IPS-18a (cell line): ENCODE data around the gene ANKRD24.
"Not testable (repeated sequence)": the region's sequence is repeated elsewhere in the genome, so short reads cannot be mapped to it uniquely, and the experiment has no call there.

Experiments used
- H3K27ac ChIP-seq: one replicate; pipeline ENCODE4 v1.5.1; 2013; ENCODE audit warnings: low read length
- H3K27me3 ChIP-seq: one replicate; pipeline ENCODE4 v1.6.1; 2013; ENCODE audit warnings: mild to moderate bottlenecking, low read length; ENCODE audit not compliant: control insufficient read depth, insufficient read depth
- H3K36me3 ChIP-seq: one replicate; pipeline ENCODE4 v1.6.1; 2013; ENCODE audit warnings: low read depth, low read length; ENCODE audit not compliant: control insufficient read depth
- H3K4me1 ChIP-seq: one replicate; pipeline ENCODE4 v1.6.1; 2013; ENCODE audit warnings: low read depth, low read length; ENCODE audit not compliant: control insufficient read depth
- H3K4me3 ChIP-seq: one replicate; pipeline ENCODE4 v1.5.1; 2013; ENCODE audit warnings: low read length
- H3K9ac ChIP-seq: one replicate; pipeline ENCODE4 v1.6.1; 2013; ENCODE audit warnings: mild to moderate bottlenecking, low read length, moderate library complexity
- H3K9me3 ChIP-seq: one replicate; pipeline ENCODE4 v1.6.1; 2013; ENCODE audit warnings: low read depth, low read length; ENCODE audit not compliant: control insufficient read depth

Gene ANKRD24

DNA sequence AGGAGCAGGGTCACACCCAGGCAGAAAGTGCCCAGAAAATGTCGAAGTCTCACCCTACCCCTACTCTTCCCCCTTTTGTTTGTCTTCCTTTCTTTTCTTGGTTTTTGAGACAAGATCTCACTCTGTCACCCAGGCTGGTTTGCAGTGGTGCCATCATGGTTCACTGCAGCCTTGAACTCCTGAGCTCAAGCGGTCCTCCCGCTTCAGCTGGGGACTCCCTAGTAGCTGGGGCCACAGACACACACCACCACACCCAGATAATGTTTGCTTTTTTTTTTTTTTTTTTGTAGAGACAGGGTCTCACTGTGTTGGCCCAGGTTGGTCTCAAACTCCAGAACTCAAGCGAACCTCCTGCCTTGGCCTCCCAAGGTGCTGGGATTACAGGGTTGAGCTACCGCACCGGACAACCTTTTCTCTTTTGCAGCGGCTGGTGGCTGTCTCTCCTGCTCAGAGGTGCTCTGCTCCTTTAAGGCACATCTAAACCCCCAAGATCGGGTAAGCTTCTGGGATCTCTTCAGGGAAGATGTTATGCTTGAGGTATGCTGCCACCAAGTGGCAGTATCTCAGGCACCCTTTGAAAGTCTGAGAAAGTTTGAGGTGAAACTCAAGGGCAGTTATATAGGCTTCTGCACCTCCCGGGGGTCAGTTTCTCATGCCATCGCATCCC is 24.5 kb downstream of the ANKRD24 start:
- Histone ChIP-seq H3K4me3 (no peak overlapping the region), H3K27me3 (no peaks in the 10 kb centered on the region), H3K4me1 (no peaks in the 10 kb centered on the region)

GRCh38 chr19:4208385-4209094 is 26.1 kb downstream of the ANKRD24 start:
- no peak overlapping the region for H3K4me3 ChIP-seq
- no peaks in the 10 kb centered on the region for H3K4me1 ChIP-seq
- no peak overlapping the region for H3K27ac ChIP-seq
- no peaks in the 10 kb centered on the region for H3K36me3 ChIP-seq
- H3K9me3 ChIP-seq = no peaks in the 10 kb centered on the region
- H3K27me3 ChIP-seq = no peaks in the 10 kb centered on the region
- no peak overlapping the region for H3K9ac ChIP-seq

More for the DNA sequence above, 24.5 kb downstream of the ANKRD24 start:
- Histone ChIP-seq H3K36me3 (no peaks in the 10 kb centered on the region), H3K9me3 (no peaks in the 10 kb centered on the region), H3K27ac (no peak overlapping the region), H3K9ac (no peak overlapping the region)

GRCh38 chr19:4210166-4210731 is 27.8 kb downstream of the ANKRD24 start:
- no peak overlapping the region for H3K27ac ChIP-seq
- no peak overlapping the region for H3K4me3 ChIP-seq
- H3K9me3 ChIP-seq = no peaks in the 10 kb centered on the region
- H3K36me3 ChIP-seq = no peaks in the 10 kb centered on the region
- no peaks in the 10 kb centered on the region for H3K27me3 ChIP-seq
- no peak overlapping the region for H3K9ac ChIP-seq
- no peaks in the 10 kb centered on the region for H3K4me1 ChIP-seq

- no peaks in the 10 kb centered on the region for H3K9me3 ChIP-seq
- no peak overlapping the region for H3K4me3 ChIP-seq
- H3K27me3 ChIP-seq = no peaks in the 10 kb centered on the region
- no peak overlapping the region for H3K27ac ChIP-seq
- H3K36me3 ChIP-seq = no peaks in the 10 kb centered on the region
- H3K9ac ChIP-seq = no peak overlapping the region
- no peaks in the 10 kb centered on the region for H3K4me1 ChIP-seq
Observed at GRCh38 chr19:4213116-4213515, 30.6 kb downstream of the ANKRD24 start.

DNA sequence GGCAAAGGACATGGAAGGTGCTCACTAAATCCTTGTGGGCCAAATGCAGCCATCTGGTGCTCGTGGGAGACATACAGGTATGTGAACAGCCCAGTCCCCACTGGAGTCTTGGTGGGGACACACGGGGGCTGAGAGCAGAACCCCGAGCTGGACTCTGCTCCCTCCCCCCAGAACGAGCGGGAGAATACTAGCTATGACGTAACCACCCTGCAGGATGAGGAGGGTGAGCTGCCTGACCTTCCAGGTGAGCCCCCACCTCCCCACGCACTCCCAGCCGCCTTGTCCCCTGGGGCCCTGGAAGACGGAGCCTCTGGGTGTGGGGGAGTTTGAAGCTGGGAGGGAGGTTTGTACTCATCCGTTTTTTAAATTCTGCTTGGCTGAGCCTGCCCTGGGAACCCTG is 33.3 kb downstream of the ANKRD24 start:
- Histone ChIP-seq H3K4me1 (no peaks in the 10 kb centered on the region), H3K9me3 (no peaks in the 10 kb centered on the region), H3K27ac (no peak overlapping the region), H3K27me3 (no peaks in the 10 kb centered on the region), H3K9ac (no peak overlapping the region), H3K4me3 (no peak overlapping the region), H3K36me3 (no peaks in the 10 kb centered on the region)

DNA sequence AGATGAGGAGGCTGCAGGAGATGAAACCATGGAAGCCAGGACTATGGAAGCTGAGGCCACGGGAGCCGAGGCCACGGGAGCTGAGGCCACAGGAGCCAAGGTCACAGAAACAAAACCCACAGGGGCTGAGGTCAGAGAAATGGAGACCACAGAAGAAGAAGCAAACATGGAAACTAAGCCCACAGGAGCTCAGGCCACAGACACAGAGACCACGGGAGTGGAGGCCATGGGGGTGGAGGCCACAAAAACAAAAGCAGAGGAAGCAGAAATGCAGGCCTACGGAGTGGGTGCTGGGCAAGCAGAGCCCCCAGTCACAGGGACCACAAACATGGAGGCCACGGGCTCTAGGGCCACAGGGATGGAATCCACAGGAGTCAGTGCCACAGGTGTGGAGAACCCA is 34.4 kb downstream of the ANKRD24 start:
- Histone ChIP-seq H3K27ac (no peak overlapping the region), H3K4me3 (no peak overlapping the region), H3K27me3 (no peaks in the 10 kb centered on the region), H3K9me3 (no peaks in the 10 kb centered on the region), H3K4me1 (no peaks in the 10 kb centered on the region), H3K9ac (no peak overlapping the region), H3K36me3 (no peaks in the 10 kb centered on the region)

- H3K9me3 ChIP-seq = no peaks in the 10 kb centered on the region
- no peak overlapping the region for H3K4me3 ChIP-seq
- H3K27ac ChIP-seq = no peak overlapping the region
- H3K9ac ChIP-seq = no peak overlapping the region
- H3K27me3 ChIP-seq = no peaks in the 10 kb centered on the region
- no peaks in the 10 kb centered on the region for H3K4me1 ChIP-seq
- no peaks in the 10 kb centered on the region for H3K36me3 ChIP-seq
Observed at GRCh38 chr19:4217429-4218264, 35.2 kb downstream of the ANKRD24 start.

- H3K9me3 ChIP-seq = not testable (repeated sequence)
Observed at GRCh38 chr19:4218523-4218922, 36.0 kb downstream of the ANKRD24 start.

GRCh38 chr19:4220188-4220587 is 37.7 kb downstream of the ANKRD24 start:
- Histone ChIP-seq H3K36me3 (no peaks in the 10 kb centered on the region), H3K4me1 (no peaks in the 10 kb centered on the region), H3K9me3 (no peaks in the 10 kb centered on the region), H3K27me3 (no peaks in the 10 kb centered on the region), H3K27ac (no peak overlapping the region), H3K4me3 (no peak overlapping the region), H3K9ac (no peak overlapping the region)

More at GRCh38 chr19:4218523-4218922, 36.0 kb downstream of the ANKRD24 start:
- not testable (repeated sequence) for H3K4me1 ChIP-seq, H3K36me3 ChIP-seq, H3K27ac ChIP-seq, H3K27me3 ChIP-seq, H3K4me3 ChIP-seq, H3K9ac ChIP-seq

DNA sequence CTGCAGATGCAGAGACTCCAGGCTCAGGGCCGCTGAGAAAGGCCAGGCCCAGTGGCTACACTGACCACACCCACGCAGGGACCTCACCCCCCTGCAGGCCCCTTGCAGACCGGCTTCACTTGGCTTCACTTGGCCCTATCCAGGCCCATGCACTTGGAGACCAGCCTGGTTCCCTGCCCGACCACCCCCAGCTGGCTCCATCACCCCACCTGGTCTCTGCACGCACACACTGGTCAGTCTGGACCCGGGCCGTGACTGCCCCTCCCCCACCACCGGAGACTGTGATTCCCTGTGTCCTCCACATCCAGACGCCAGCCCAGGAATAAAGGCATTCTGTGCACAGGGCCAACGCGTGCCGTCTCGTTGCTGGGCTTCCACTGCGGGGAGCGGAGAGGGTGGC is 42.0 kb downstream of the ANKRD24 start:
- Histone ChIP-seq H3K27ac (no peak overlapping the region), H3K4me1 (peaks cover 4% of the 10 kb centered on the region), H3K36me3 (no peaks in the 10 kb centered on the region), H3K4me3 (no peak overlapping the region), H3K9ac (no peak overlapping the region), H3K9me3 (no peaks in the 10 kb centered on the region), H3K27me3 (peaks cover 11% of the 10 kb centered on the region)

DNA sequence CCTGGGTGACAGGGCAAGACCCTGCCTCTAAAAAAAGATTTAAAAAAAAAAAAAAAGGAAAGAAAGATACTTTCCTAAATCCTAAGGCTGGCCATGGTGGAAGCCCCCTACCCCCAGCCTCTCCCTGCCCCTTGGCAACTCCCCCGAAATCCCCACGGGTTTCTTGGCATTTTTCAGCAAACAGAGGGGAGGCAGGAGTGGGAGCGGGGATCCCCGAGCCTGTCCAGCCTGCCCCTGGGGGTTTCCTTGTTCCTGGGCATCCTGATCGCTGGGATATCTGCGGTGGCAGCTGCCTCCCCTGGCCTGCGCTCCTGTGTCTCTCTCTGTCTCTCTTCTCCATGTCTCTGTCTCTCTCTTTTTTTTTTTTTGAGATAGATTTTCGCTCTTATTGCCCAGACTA is 43.4 kb downstream of the ANKRD24 start:
- H3K27me3 ChIP-seq = peaks cover 11% of the 10 kb centered on the region
- H3K36me3 ChIP-seq = no peaks in the 10 kb centered on the region
- H3K4me3 ChIP-seq = no peak overlapping the region
- H3K9ac ChIP-seq = no peak overlapping the region
- H3K9me3 ChIP-seq = no peaks in the 10 kb centered on the region
- peaks cover 4% of the 10 kb centered on the region for H3K4me1 ChIP-seq
- no peak overlapping the region for H3K27ac ChIP-seq
